Astrocyte (in vitro differentiated cells and primary cell): Measurements from ENCODE around the gene AUTS2. TPM values are rescaled to one million over a fixed set of nuclear protein-coding genes. Genes with fewer than 3 reads are reported as not detected.

Source experiments
- DNase-seq: peaks from one replicate; pipeline ENCODE4 v3.0.0-alpha.2; 2010; ENCODE audit warnings: low read depth
- FAIRE-seq: peaks from 2 replicates; lab custom pipeline; 2011; peaks lifted over from hg19 to GRCh38; lab: Jason Lieb, UNC
- H2AFZ ChIP-seq: 2 replicates; pipeline ENCODE4 v1.6.0; 2012; ENCODE audit warnings: low read depth, low read length, inconsistent platforms
- H3K27ac ChIP-seq: 2 replicates; pipeline ENCODE4 v1.5.1; 2011; ENCODE audit warnings: low read depth, low read length, inconsistent platforms
- H3K27me3 ChIP-seq: 2 replicates; pipeline ENCODE4 v1.6.0; 2011; ENCODE audit warnings: low read length, inconsistent platforms; ENCODE audit not compliant: insufficient read depth
- H3K36me3 ChIP-seq: 2 replicates; pipeline ENCODE4 v1.5.1; 2011; ENCODE audit warnings: low read length, inconsistent platforms; ENCODE audit not compliant: insufficient read depth
- H3K4me1 ChIP-seq: 2 replicates; pipeline ENCODE4 v1.5.1; 2011; ENCODE audit warnings: low read length, inconsistent platforms; ENCODE audit not compliant: insufficient read depth
- H3K4me2 ChIP-seq: 2 replicates; pipeline ENCODE4 v1.6.0; 2012; ENCODE audit warnings: low read length, inconsistent platforms
- H3K4me3 ChIP-seq: 2 replicates; pipeline ENCODE4 v1.5.1; 2011; ENCODE audit warnings: low read depth, mild to moderate bottlenecking, low read length, inconsistent platforms; ENCODE audit not compliant: insufficient read depth
- H3K79me2 ChIP-seq: 2 replicates; pipeline ENCODE4 v1.6.0; 2012; ENCODE audit warnings: mild to moderate bottlenecking, low read length, inconsistent platforms; ENCODE audit not compliant: insufficient read depth
- H3K9ac ChIP-seq: 2 replicates; pipeline ENCODE4 v1.6.0; 2012; ENCODE audit warnings: mild to moderate bottlenecking, low read length, inconsistent platforms
- H3K9me3 ChIP-seq: 2 replicates; pipeline ENCODE4 v1.5.1; 2012; ENCODE audit warnings: low read depth, mild to moderate bottlenecking, low read length, inconsistent platforms; ENCODE audit not compliant: insufficient read depth
- H4K20me1 ChIP-seq: 2 replicates; pipeline ENCODE4 v1.6.0; 2012; ENCODE audit warnings: low read length, inconsistent platforms; ENCODE audit not compliant: insufficient read depth
- H3K27ac Mint-ChIP-seq: one replicate; pipeline ENCODE4 v1.8.0; 2021; ENCODE audit warnings: mild to moderate bottlenecking, mixed read lengths; ENCODE audit not compliant: unreplicated experiment
- H3K27me3 Mint-ChIP-seq: one replicate; pipeline ENCODE4 v1.8.0; 2021; ENCODE audit warnings: low read depth, mixed read lengths; ENCODE audit not compliant: unreplicated experiment
- H3K36me3 Mint-ChIP-seq: one replicate; pipeline ENCODE4 v1.8.0; 2021; ENCODE audit warnings: low read depth, mixed read lengths; ENCODE audit not compliant: unreplicated experiment
- H3K4me1 Mint-ChIP-seq: one replicate; pipeline ENCODE4 v1.8.0; 2021; ENCODE audit warnings: low read depth, mixed read lengths; ENCODE audit not compliant: unreplicated experiment
- H3K4me3 Mint-ChIP-seq: one replicate; pipeline ENCODE4 v1.8.0; 2021; ENCODE audit warnings: mild to moderate bottlenecking, moderate library complexity, mixed read lengths; ENCODE audit not compliant: unreplicated experiment
- H3K9me3 Mint-ChIP-seq: one replicate; pipeline ENCODE4 v1.8.0; 2021; ENCODE audit warnings: mild to moderate bottlenecking, mixed read lengths; ENCODE audit not compliant: unreplicated experiment
- CTCF ChIP-seq: IDR thresholded peaks from 2 replicates; pipeline ENCODE4 v1.5.1; 2011; ENCODE audit warnings: low read depth, mild to moderate bottlenecking, inconsistent platforms, low read length, moderate library complexity; ENCODE audit not compliant: insufficient read depth
- EZH2 ChIP-seq: IDR thresholded peaks from 2 replicates; pipeline ENCODE4 v1.6.1; 2012; ENCODE audit warnings: mild to moderate bottlenecking, low read length, inconsistent platforms; ENCODE audit not compliant: insufficient read depth
- total RNA-seq: library from RNA; stranded (reverse); gene quantifications from 2 replicates; pipeline ENCODE4 v1.2.1, GENCODE V29; 2021

The AUTS2 gene
- total RNA-seq, 1 donor from 2014 or later, result 73.2 TPM

GRCh38 chr7:70448312-70448906, 850.1 kb downstream of the AUTS2 start:
- Histone ChIP-seq H2AFZ (no peak overlapping the region), H3K9ac (no peak overlapping the region), H3K27ac (no peak overlapping the region), H3K79me2 (no peaks in the 10 kb centered on the region), H3K9me3 (peaks cover 2% of the 10 kb centered on the region), H3K4me3 (no peak overlapping the region), H3K27me3 (no peaks in the 10 kb centered on the region), H4K20me1 (no peaks in the 10 kb centered on the region), H3K4me2 (no peak overlapping the region), H3K36me3 (no peaks in the 10 kb centered on the region), H3K4me1 (no peaks in the 10 kb centered on the region)
- peaks cover 10% of the 10 kb centered on the region for H3K36me3 Mint-ChIP-seq
- no peak overlapping the region for H3K27ac Mint-ChIP-seq
- H3K9me3 Mint-ChIP-seq, result peaks cover under 1% of the 10 kb centered on the region
- H3K27me3 Mint-ChIP-seq, result no peaks in the 10 kb centered on the region
- peaks cover 10% of the 10 kb centered on the region for H3K4me1 Mint-ChIP-seq
- no peak for FAIRE-seq
- no peak for DNase-seq
- no peak overlapping the region for H3K4me3 Mint-ChIP-seq
- TF ChIP-seq EZH2 (no peak), CTCF (no peak)

GRCh38 chr7:70450731-70451130, 852.5 kb downstream of the AUTS2 start:
- no peaks in the 10 kb centered on the region for H3K27me3 Mint-ChIP-seq
- no peak overlapping the region for H3K27ac ChIP-seq
- no peak overlapping the region for H3K27ac Mint-ChIP-seq
- H3K4me3 Mint-ChIP-seq, result no peak overlapping the region
- FAIRE-seq, result no peak
- H3K27me3 ChIP-seq, result no peaks in the 10 kb centered on the region
- H3K9me3 Mint-ChIP-seq, result peaks cover 6% of the 10 kb centered on the region
- no peaks in the 10 kb centered on the region for H3K4me1 ChIP-seq
- H3K9me3 ChIP-seq, result peaks cover 2% of the 10 kb centered on the region
- H2AFZ ChIP-seq, result no peak overlapping the region
- no peaks in the 10 kb centered on the region for H3K36me3 ChIP-seq
- H3K4me1 Mint-ChIP-seq, result peaks cover 10% of the 10 kb centered on the region
- DNase-seq, result no peak
- no peak overlapping the region for H3K4me3 ChIP-seq
- H4K20me1 ChIP-seq, result no peaks in the 10 kb centered on the region
- H3K79me2 ChIP-seq, result no peaks in the 10 kb centered on the region
- H3K4me2 ChIP-seq, result no peak overlapping the region
- TF ChIP-seq EZH2 (no peak), CTCF (no peak)
- H3K36me3 Mint-ChIP-seq, result peaks cover 13% of the 10 kb centered on the region
- no peak overlapping the region for H3K9ac ChIP-seq

- Mint-ChIP-seq H3K4me3 (no peak overlapping the region), H3K36me3 (peaks cover 8% of the 10 kb centered on the region), H3K4me1 (peaks cover 26% of the 10 kb centered on the region), H3K9me3 (peaks cover 6% of the 10 kb centered on the region), H3K27me3 (no peaks in the 10 kb centered on the region), H3K27ac (no peak overlapping the region)
- Histone ChIP-seq H3K4me2 (no peak overlapping the region), H3K36me3 (no peaks in the 10 kb centered on the region), H3K4me1 (peaks cover 11% of the 10 kb centered on the region), H3K27ac (no peak overlapping the region), H3K9ac (no peak overlapping the region), H3K79me2 (no peaks in the 10 kb centered on the region), H2AFZ (no peak overlapping the region), H3K9me3 (peaks cover 2% of the 10 kb centered on the region), H3K27me3 (no peaks in the 10 kb centered on the region), H3K4me3 (no peak overlapping the region), H4K20me1 (no peaks in the 10 kb centered on the region)
- no peak for DNase-seq
- TF ChIP-seq EZH2, result no peak
- no peak for FAIRE-seq
These were observed 857.6 kb downstream of the AUTS2 start for GRCh38 chr7:70455925-70456324.
